ENCODE data around the gene PCGF3.
"Not testable (repeated sequence)": the region's sequence is repeated elsewhere in the genome, so short reads cannot be mapped to it uniquely, and the experiment has no call there.

Gene PCGF3

GRCh38 chr4:803884-804283 lies 98.3 kb downstream of the PCGF3 start:
- Histone ChIP-seq H3K9ac (ENCODE audit: low read depth, low read length) (no peak overlapping the region), H3K4me3 (ENCODE audit: low read length) (no peak overlapping the region)
- 93% methylated on average over 12 of the region's 13 CpGs for WGBS

DNA sequence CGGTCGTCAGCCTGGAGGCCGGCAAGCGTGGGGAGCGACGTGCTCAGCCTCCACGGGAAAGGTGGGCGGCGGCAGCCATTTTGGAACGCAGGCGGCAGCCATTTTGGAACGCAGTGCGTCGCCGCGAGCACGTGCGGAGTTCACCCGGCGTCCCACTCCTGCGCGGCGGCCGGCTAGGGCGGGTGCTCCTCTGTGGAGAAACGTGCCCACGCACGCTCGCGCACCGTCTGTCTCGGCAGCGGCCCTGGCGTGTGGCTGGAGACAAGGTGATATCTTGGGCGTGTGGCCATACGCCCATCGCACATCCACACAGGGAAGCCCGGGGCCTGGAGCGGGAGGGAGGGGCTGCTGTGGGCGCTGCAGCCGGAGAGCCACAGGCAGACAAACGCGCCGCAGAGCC lies 99.2 kb downstream of the PCGF3 start:
- no peaks in the 10 kb centered on the region for H3K4me1 ChIP-seq (ENCODE audit: insufficient read depth, low read length)
- peaks cover 65% of the 10 kb centered on the region for H3K27me3 ChIP-seq (ENCODE audit: insufficient read depth, low read length)
- H3K4me3 ChIP-seq (ENCODE audit: low read length): no peak overlapping the region
- H3K36me3 ChIP-seq (ENCODE audit: insufficient read depth, low read length): no peaks in the 10 kb centered on the region
- H3K9ac ChIP-seq (ENCODE audit: low read depth, low read length): no peak overlapping the region
- 95% methylated on average over 44 of the region's 44 CpGs for WGBS
- H3K9me3 ChIP-seq (ENCODE audit: insufficient read depth, low read depth, low read length): no peaks in the 10 kb centered on the region; the same call in 1 of the 2 replicates
- no peak overlapping the region for H3K27ac ChIP-seq (ENCODE audit: low read depth, low read length)

More at GRCh38 chr4:803884-804283, 98.3 kb downstream of the PCGF3 start:
- Histone ChIP-seq H3K27me3 (ENCODE audit: insufficient read depth, low read length) (peaks cover 61% of the 10 kb centered on the region), H3K4me1 (ENCODE audit: insufficient read depth, low read length) (no peaks in the 10 kb centered on the region), H3K9me3 (ENCODE audit: insufficient read depth, low read depth, low read length) (no peaks in the 10 kb centered on the region; the same call in 1 of the 2 replicates), H3K27ac (ENCODE audit: low read depth, low read length) (no peak overlapping the region), H3K36me3 (ENCODE audit: insufficient read depth, low read length) (no peaks in the 10 kb centered on the region)

- H3K9ac ChIP-seq (ENCODE audit: low read depth, low read length); H3K9me3 ChIP-seq (ENCODE audit: insufficient read depth, low read depth, low read length); H3K36me3 ChIP-seq (ENCODE audit: insufficient read depth, low read length); H3K4me3 ChIP-seq (ENCODE audit: low read length); H3K4me1 ChIP-seq (ENCODE audit: insufficient read depth, low read length); H3K27ac ChIP-seq (ENCODE audit: low read depth, low read length): not testable (repeated sequence)
- H3K27me3 ChIP-seq (ENCODE audit: insufficient read depth, low read length): peaks cover 74% of the 10 kb centered on the region
- 98% methylated on average over 2 of the region's 4 CpGs for WGBS
Measured at GRCh38 chr4:806979-807378, 101.3 kb downstream of the PCGF3 start.

DNA sequence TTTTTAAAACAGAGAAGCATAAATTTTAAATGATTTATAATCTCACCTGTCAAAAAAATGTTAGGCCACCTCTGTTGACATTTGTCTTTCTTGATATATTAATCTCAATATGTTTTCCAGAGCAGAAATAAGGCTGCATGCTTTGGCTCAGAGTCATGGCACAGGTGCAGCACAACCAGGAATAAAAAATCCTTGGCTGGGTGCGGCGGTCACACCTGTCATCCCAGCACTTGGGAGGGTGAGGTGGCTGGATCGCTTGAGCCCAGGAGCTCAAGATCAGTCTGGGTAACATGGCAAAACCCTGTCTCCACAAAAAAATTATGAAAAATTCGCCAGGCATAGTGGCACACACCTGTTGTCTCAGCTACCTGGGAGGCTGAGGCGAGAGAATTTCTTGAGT lies 102.2 kb downstream of the PCGF3 start:
- H3K9me3 ChIP-seq (ENCODE audit: insufficient read depth, low read depth, low read length): no peaks in the 10 kb centered on the region; the same call in 1 of the 2 replicates
- no peak overlapping the region for H3K9ac ChIP-seq (ENCODE audit: low read depth, low read length)
- H3K4me3 ChIP-seq (ENCODE audit: low read length): no peak overlapping the region
- H3K36me3 ChIP-seq (ENCODE audit: insufficient read depth, low read length): no peaks in the 10 kb centered on the region
- H3K4me1 ChIP-seq (ENCODE audit: insufficient read depth, low read length): no peaks in the 10 kb centered on the region
- no peak overlapping the region for H3K27ac ChIP-seq (ENCODE audit: low read depth, low read length)
- peaks cover 79% of the 10 kb centered on the region for H3K27me3 ChIP-seq (ENCODE audit: insufficient read depth, low read length)
- 82% methylated on average over 5 of the region's 5 CpGs for WGBS

GRCh38 chr4:808860-809570 lies 103.4 kb downstream of the PCGF3 start:
- Histone ChIP-seq H3K27ac (ENCODE audit: low read depth, low read length) (no peak overlapping the region), H3K27me3 (ENCODE audit: insufficient read depth, low read length) (peaks cover 86% of the 10 kb centered on the region)
- WGBS: 91% methylated on average over 30 of the region's 30 CpGs

GRCh38 chr4:813900-814299 lies 108.3 kb downstream of the PCGF3 start:
- Histone ChIP-seq H3K27me3 (ENCODE audit: insufficient read depth, low read length) (peaks cover 92% of the 10 kb centered on the region), H3K36me3 (ENCODE audit: insufficient read depth, low read length) (no peaks in the 10 kb centered on the region), H3K4me1 (ENCODE audit: insufficient read depth, low read length) (no peaks in the 10 kb centered on the region), H3K9ac (ENCODE audit: low read depth, low read length) (no peak overlapping the region), H3K9me3 (ENCODE audit: insufficient read depth, low read depth, low read length) (no peaks in the 10 kb centered on the region), H3K27ac (ENCODE audit: low read depth, low read length) (no peak overlapping the region), H3K4me3 (ENCODE audit: low read length) (no peak overlapping the region)
- WGBS: 69% methylated on average over 10 of the region's 10 CpGs

More at GRCh38 chr4:808860-809570, 103.4 kb downstream of the PCGF3 start:
- Histone ChIP-seq H3K9me3 (ENCODE audit: insufficient read depth, low read depth, low read length) (no peaks in the 10 kb centered on the region; the same call in 1 of the 2 replicates), H3K36me3 (ENCODE audit: insufficient read depth, low read length) (no peaks in the 10 kb centered on the region), H3K9ac (ENCODE audit: low read depth, low read length) (no peak overlapping the region), H3K4me1 (ENCODE audit: insufficient read depth, low read length) (no peaks in the 10 kb centered on the region), H3K4me3 (ENCODE audit: low read length) (no peak overlapping the region)

- H3K4me3 ChIP-seq (ENCODE audit: low read length): no peak overlapping the region
- H3K36me3 ChIP-seq (ENCODE audit: insufficient read depth, low read length): no peaks in the 10 kb centered on the region
- no peaks in the 10 kb centered on the region for H3K9me3 ChIP-seq (ENCODE audit: insufficient read depth, low read depth, low read length)
- WGBS: 85% methylated on average over 14 of the region's 14 CpGs
- H3K27ac ChIP-seq (ENCODE audit: low read depth, low read length): no peak overlapping the region
- no peak overlapping the region for H3K9ac ChIP-seq (ENCODE audit: low read depth, low read length)
- peaks cover 92% of the 10 kb centered on the region for H3K27me3 ChIP-seq (ENCODE audit: insufficient read depth, low read length)
- H3K4me1 ChIP-seq (ENCODE audit: insufficient read depth, low read length): no peaks in the 10 kb centered on the region
Measured at GRCh38 chr4:814312-814850, 108.7 kb downstream of the PCGF3 start.

- no peaks in the 10 kb centered on the region for H3K9me3 ChIP-seq (ENCODE audit: insufficient read depth, low read depth, low read length)
- no peaks in the 10 kb centered on the region for H3K4me1 ChIP-seq (ENCODE audit: insufficient read depth, low read length)
- no peaks in the 10 kb centered on the region for H3K36me3 ChIP-seq (ENCODE audit: insufficient read depth, low read length)
- no peak overlapping the region for H3K4me3 ChIP-seq (ENCODE audit: low read length)
- H3K27me3 ChIP-seq (ENCODE audit: insufficient read depth, low read length): peaks cover 95% of the 10 kb centered on the region
- H3K9ac ChIP-seq (ENCODE audit: low read depth, low read length): no peak overlapping the region
- H3K27ac ChIP-seq (ENCODE audit: low read depth, low read length): no peak overlapping the region
- 64% methylated on average over 10 of the region's 11 CpGs for WGBS
Measured at GRCh38 chr4:815464-816146, 110.0 kb downstream of the PCGF3 start.

GRCh38 chr4:818106-818921 lies 112.7 kb downstream of the PCGF3 start:
- Histone ChIP-seq H3K9me3 (ENCODE audit: insufficient read depth, low read depth, low read length) (no peaks in the 10 kb centered on the region), H3K36me3 (ENCODE audit: insufficient read depth, low read length) (no peaks in the 10 kb centered on the region), H3K9ac (ENCODE audit: low read depth, low read length) (no peak overlapping the region), H3K27me3 (ENCODE audit: insufficient read depth, low read length) (peaks cover 96% of the 10 kb centered on the region), H3K4me1 (ENCODE audit: insufficient read depth, low read length) (no peaks in the 10 kb centered on the region), H3K4me3 (ENCODE audit: low read length) (no peak overlapping the region), H3K27ac (ENCODE audit: low read depth, low read length) (no peak overlapping the region)
- 88% methylated on average over 42 of the region's 42 CpGs for WGBS

DNA sequence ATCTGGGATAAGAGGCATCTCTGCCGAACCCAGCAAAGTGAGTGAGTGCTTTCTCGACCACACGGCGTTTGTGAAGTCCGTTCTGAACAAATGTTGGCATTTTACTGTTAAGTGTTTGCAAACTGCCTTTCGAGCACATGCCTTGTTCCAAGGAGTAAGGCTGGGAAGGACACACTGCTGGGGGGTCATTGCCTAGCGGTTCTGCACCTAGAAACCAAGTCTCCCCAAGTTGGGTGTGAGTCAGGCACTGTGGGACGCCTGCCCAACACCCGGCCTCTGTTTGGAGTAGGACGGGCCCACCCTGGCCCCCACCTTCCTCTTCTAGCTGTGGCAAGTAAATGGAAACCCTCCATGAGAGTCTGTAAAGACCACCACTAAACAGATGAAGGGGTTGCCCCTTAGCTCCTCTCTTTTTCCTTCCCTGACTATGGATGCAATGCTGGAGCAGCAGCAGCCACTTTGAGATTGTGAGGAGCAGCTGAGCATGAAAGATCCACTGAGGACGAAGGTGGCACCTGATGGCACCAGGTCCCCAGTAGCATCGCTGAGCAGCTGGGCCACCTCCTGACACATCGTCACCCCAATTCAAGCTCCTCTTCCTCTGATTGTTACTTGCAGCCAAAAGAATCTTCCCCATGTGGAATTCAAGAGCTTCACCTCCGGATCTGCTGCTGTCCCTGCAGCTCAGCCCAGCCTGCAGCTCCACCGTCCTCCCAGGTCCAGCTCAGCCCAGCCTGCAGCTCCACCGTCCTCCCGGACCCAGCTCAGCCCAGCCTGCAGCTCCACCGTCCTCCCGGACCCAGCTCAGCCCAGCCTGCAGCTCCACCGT lies 114.0 kb downstream of the PCGF3 start:
- Histone ChIP-seq H3K9ac (ENCODE audit: low read depth, low read length) (no peak overlapping the region), H3K27ac (ENCODE audit: low read depth, low read length) (no peak overlapping the region), H3K4me1 (ENCODE audit: insufficient read depth, low read length) (no peaks in the 10 kb centered on the region), H3K36me3 (ENCODE audit: insufficient read depth, low read length) (no peaks in the 10 kb centered on the region), H3K9me3 (ENCODE audit: insufficient read depth, low read depth, low read length) (no peaks in the 10 kb centered on the region), H3K4me3 (ENCODE audit: low read length) (no peak overlapping the region), H3K27me3 (ENCODE audit: insufficient read depth, low read length) (peaks cover 96% of the 10 kb centered on the region)
- WGBS: 80% methylated on average over 20 of the region's 20 CpGs
